Colonic mucosa (tissue), 4 donors: ENCODE measurements around the gene IGFBP3. TPM values are rescaled to one million over a fixed set of nuclear protein-coding genes. Genes with fewer than 3 reads are reported as not detected.

Source experiments
- DNase-seq: peaks from one replicate; pipeline ENCODE4 v3.0.0-alpha.2; 2020
- H3K27ac ChIP-seq: fragments of 200-600 bp; one replicate; pipeline ENCODE4 v1.8.0; 2021
- H3K27me3 ChIP-seq: fragments of 200-600 bp; one replicate; pipeline ENCODE4 v1.8.0; 2021
- H3K36me3 ChIP-seq: fragments of 200-600 bp; one replicate; pipeline ENCODE4 v1.8.0; 2021
- H3K4me1 ChIP-seq: fragments of 200-600 bp; one replicate; pipeline ENCODE4 v1.8.0; 2021; ENCODE audit warnings: mild to moderate bottlenecking
- H3K4me3 ChIP-seq: fragments of 200-600 bp; one replicate; pipeline ENCODE4 v1.8.0; 2021
- H3K9ac ChIP-seq, 2 donors: one replicate each; pipeline ENCODE4 v1.7.0; 2013; ENCODE audit warnings: control low read depth in 2 of 2, low read depth in 2 of 2, low read length in 2 of 2
- H3K9me3 ChIP-seq: fragments of 200-600 bp; one replicate; pipeline ENCODE4 v1.8.0; 2021
- CTCF ChIP-seq: fragments of 200-600 bp; IDR thresholded peaks from one replicate; pipeline ENCODE4 v1.8.0; 2022; ENCODE audit warnings: antibody characterized with exemption, mild to moderate bottlenecking
- intact Hi-C: fragments of 100-400 bp; cut with DNase I; formaldehyde crosslinking; loops from one replicate; pipeline ENCODE4 v1.14.1; 2022
- total RNA-seq, 2 donors: library from RNA; stranded (reverse); fragmentation: NEBNext Ultra II Directional in 1 of 2; extraction: Animal tissue kit (Norgen Biotek cat#: 25700) in 1 of 2; gene quantifications; one replicate each; pipeline ENCODE4 v1.2.1, GENCODE V29; 2021
- donor health status: healthy.
- donor health status: DM: no; HTN: no; CAD: no.
- donor health status: DM: no; HTN: no; CAD: no.

The IGFBP3 gene
- total RNA-seq: 10 to 100 TPM; 23.2 to 36.9 TPM

- peak within 1 kb of the TSS in 1 of 2 donors; percentile 29 for H3K9ac ChIP-seq
These were observed at the start of gene IGFBP3 for GRCh38 chr7:45920502-45921380. Gene IGFBP3 (minus strand): TSS chr7:45921272. CDS start chr7:45921140, 132 bp downstream.

GRCh38 chr7:45970454-45970853 lies 49.4 kb upstream of the IGFBP3 start:
- H3K9me3 ChIP-seq: no peaks in the 10 kb centered on the region
- DNase-seq: no peak
- intact Hi-C loops: no loop called here
- H3K9ac ChIP-seq: no peak overlapping the region
- no peak overlapping the region for H3K27ac ChIP-seq
- no peak for TF ChIP-seq CTCF
- no peaks in the 10 kb centered on the region for H3K36me3 ChIP-seq
- no peak overlapping the region for H3K4me3 ChIP-seq
- H3K27me3 ChIP-seq: no peaks in the 10 kb centered on the region
- H3K4me1 ChIP-seq: no peaks in the 10 kb centered on the region

More at GRCh38 chr7:45920502-45921380, at the start of gene IGFBP3:
- H3K4me1 ChIP-seq: no peaks in the 10 kb centered on the region
- H3K36me3 ChIP-seq: no peaks in the 10 kb centered on the region
- intact Hi-C loops: no loop called here
- no peak for DNase-seq
- H3K27me3 ChIP-seq: peaks cover 37% of the 10 kb centered on the region
- TF ChIP-seq CTCF: no peak
- no peak within 1 kb of the TSS for H3K27ac ChIP-seq
- H3K9me3 ChIP-seq: no peaks in the 10 kb centered on the region
- peak within 1 kb of the TSS; percentile 26 for H3K4me3 ChIP-seq

- H3K4me1 ChIP-seq: no peaks in the 10 kb centered on the region
- intact Hi-C loops: no loop called here
- H3K9me3 ChIP-seq: no peaks in the 10 kb centered on the region
- no peak overlapping the region for H3K4me3 ChIP-seq
- no peak for TF ChIP-seq CTCF
- H3K27ac ChIP-seq: no peak overlapping the region
- H3K9ac ChIP-seq: no peak overlapping the region
- H3K36me3 ChIP-seq: no peaks in the 10 kb centered on the region
- DNase-seq: peak; percentile 9
- no peaks in the 10 kb centered on the region for H3K27me3 ChIP-seq
These were observed 48.9 kb upstream of the IGFBP3 start for GRCh38 chr7:45969940-45970339.

GRCh38 chr7:45968856-45969541 lies 47.9 kb upstream of the IGFBP3 start:
- Histone ChIP-seq H3K27me3 (no peaks in the 10 kb centered on the region), H3K9me3 (no peaks in the 10 kb centered on the region), H3K36me3 (no peaks in the 10 kb centered on the region), H3K9ac (no peak overlapping the region), H3K27ac (no peak overlapping the region), H3K4me3 (no peak overlapping the region), H3K4me1 (no peaks in the 10 kb centered on the region)
- DNase-seq: no peak
- intact Hi-C loops: no loop called here
- no peak for TF ChIP-seq CTCF

GRCh38 chr7:45968312-45968711 lies 47.2 kb upstream of the IGFBP3 start:
- DNase-seq: no peak
- H3K4me3 ChIP-seq: no peak overlapping the region
- no peaks in the 10 kb centered on the region for H3K36me3 ChIP-seq
- intact Hi-C loops: no loop called here
- H3K4me1 ChIP-seq: no peaks in the 10 kb centered on the region
- H3K27me3 ChIP-seq: no peaks in the 10 kb centered on the region
- H3K9me3 ChIP-seq: no peaks in the 10 kb centered on the region
- TF ChIP-seq CTCF: no peak
- H3K9ac ChIP-seq: no peak overlapping the region
- H3K27ac ChIP-seq: no peak overlapping the region
